ENCODE data around the gene MAGI2. TPM values are rescaled to one million over a fixed set of nuclear protein-coding genes. Genes with fewer than 3 reads are reported as not detected.

The MAGI2 gene
- total RNA-seq, 1 donor from 2014 or later = 0.38 TPM

DNA sequence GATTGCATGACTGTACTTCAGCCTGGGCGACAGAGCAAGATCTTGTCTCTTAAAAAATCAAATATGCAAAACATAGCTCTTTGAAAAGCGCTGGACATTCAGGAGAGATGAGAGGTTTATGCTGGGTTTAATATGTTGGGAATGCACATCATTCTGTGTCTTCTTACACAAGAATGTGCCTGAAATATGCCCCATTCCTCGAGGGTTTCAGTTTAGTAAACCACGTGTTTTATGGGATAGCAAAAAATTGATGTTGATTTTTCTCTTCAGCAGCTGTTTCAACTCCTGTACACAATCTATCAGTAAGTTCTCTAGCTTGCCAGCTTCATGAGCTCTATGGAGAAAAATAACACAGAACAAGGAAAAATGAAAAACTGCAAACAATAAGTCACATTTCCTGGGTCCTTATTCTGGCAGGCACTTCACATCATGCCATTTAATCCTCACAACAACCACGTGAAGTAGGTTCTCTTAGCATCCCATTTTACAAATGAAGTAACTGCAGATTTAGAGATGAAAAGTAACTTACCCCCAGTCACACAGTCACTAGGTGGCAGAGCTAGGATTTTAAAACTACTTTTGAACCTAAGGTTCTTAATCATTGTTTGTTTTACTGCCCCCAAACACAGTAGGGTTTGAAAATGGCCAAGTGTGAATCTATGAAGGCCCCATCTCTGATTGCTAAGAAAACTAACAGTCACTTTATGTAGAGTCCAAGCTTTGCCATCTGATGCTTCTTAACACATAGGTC, 1231.3 kb downstream of the MAGI2 start:
- Mint-ChIP-seq H3K9me3 (no peaks in the 10 kb centered on the region), H3K27me3 (peaks cover 7% of the 10 kb centered on the region), H3K36me3 (ENCODE audit: low read depth) (no peaks in the 10 kb centered on the region), H3K4me3 (no peak overlapping the region), H3K4me1 (no peaks in the 10 kb centered on the region), H3K27ac (no peak overlapping the region)
- DNase-seq (no peak), ATAC-seq (ENCODE audit: low read depth) (no peak)
- TF ChIP-seq, protein P1, sequence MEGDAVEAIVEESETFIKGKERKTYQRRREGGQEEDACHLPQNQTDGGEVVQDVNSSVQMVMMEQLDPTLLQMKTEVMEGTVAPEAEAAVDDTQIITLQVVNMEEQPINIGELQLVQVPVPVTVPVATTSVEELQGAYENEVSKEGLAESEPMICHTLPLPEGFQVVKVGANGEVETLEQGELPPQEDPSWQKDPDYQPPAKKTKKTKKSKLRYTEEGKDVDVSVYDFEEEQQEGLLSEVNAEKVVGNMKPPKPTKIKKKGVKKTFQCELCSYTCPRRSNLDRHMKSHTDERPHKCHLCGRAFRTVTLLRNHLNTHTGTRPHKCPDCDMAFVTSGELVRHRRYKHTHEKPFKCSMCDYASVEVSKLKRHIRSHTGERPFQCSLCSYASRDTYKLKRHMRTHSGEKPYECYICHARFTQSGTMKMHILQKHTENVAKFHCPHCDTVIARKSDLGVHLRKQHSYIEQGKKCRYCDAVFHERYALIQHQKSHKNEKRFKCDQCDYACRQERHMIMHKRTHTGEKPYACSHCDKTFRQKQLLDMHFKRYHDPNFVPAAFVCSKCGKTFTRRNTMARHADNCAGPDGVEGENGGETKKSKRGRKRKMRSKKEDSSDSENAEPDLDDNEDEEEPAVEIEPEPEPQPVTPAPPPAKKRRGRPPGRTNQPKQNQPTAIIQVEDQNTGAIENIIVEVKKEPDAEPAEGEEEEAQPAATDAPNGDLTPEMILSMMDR (IDR thresholded peaks at IDR 0.05) = no peak
- ChIA-PET POLR2A (no interaction called here), CTCF (no interaction called here)
- intact Hi-C loops (cut with micrococcal nuclease) = no loop called here

DNA sequence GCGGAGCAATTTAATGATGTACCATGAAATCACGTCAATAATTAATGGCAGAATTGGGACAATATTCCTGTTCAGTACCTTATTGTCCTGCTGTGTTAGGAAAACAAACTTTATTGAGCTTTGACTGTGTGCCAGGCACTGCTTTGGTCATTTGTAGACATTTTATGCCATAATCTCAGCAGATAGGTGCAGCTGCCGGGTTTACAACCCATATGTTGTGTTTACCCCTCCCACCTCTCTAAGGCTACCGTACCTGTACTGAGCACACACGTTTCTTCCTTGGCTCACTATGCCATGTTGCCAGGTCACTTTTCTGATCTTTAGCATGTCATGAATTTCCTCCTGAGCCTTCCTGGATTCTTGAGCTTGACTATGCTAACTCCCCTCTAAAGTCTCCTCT, 1232.7 kb downstream of the MAGI2 start:
- no peak for ATAC-seq (ENCODE audit: low read depth)
- no peak overlapping the region for H3K4me3 Mint-ChIP-seq
- ChIA-PET POLR2A (no interaction called here), CTCF (no interaction called here)
- H3K27ac Mint-ChIP-seq = no peak overlapping the region
- TF ChIP-seq, protein P1 (IDR thresholded peaks at IDR 0.05) = no peak
- H3K9me3 Mint-ChIP-seq = no peaks in the 10 kb centered on the region
- no peak for DNase-seq
- peaks cover 3% of the 10 kb centered on the region for H3K27me3 Mint-ChIP-seq
- intact Hi-C loops (cut with micrococcal nuclease) = no loop called here
- no peaks in the 10 kb centered on the region for H3K4me1 Mint-ChIP-seq
- no peaks in the 10 kb centered on the region for H3K36me3 Mint-ChIP-seq (ENCODE audit: low read depth)

DNA sequence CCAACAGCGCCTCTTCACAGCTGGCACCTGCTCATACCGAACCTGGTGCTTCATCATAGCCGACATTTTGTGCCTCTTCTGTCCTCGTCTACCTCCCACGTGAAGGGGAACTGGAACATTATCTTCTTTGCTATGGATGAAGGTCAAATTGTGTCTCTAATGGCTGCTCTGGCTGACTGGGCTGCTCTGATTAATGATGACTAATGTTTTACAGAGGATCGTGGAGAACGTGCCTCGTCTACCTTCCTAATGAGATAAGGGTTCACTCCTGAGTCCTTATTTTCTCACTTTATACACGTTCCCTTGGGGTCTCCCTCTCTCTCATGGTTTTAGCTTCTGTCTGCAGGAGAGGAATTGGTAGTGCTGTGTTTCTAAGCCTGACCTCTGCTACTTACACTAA, 1234.6 kb downstream of the MAGI2 start:
- intact Hi-C loops (cut with micrococcal nuclease) = no loop called here
- H3K27me3 Mint-ChIP-seq = peaks cover 6% of the 10 kb centered on the region
- no peak overlapping the region for H3K27ac Mint-ChIP-seq
- no peak overlapping the region for H3K4me3 Mint-ChIP-seq
- POLR2A ChIA-PET = no interaction called here
- no peaks in the 10 kb centered on the region for H3K36me3 Mint-ChIP-seq (ENCODE audit: low read depth)
- ATAC-seq (ENCODE audit: low read depth) (no peak), DNase-seq (no peak)
- CTCF ChIA-PET = no interaction called here
- TF ChIP-seq, protein P1 (IDR thresholded peaks at IDR 0.05) = no peak
- no peaks in the 10 kb centered on the region for H3K4me1 Mint-ChIP-seq
- no peaks in the 10 kb centered on the region for H3K9me3 Mint-ChIP-seq

DNA sequence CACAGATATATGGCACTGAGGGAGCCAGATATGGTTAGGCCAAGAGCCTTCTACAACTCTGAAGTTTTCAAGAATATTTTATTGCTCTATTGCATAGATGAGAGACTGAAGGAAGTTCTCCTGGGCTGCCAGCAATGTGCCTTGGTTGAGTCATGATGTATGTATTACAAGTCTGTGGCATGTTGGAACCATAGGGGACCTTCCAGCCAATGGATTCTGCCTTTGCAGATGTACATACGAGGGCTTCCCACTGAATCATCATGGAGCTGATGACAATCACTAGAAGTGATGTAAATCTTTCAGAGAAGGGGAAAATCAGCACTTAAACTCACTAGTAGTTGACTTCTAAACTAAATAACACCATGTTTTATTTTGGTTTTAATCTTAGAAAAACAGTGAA, 1235.4 kb downstream of the MAGI2 start:
- intact Hi-C loops (cut with micrococcal nuclease) = no loop called here
- no peaks in the 10 kb centered on the region for H3K9me3 Mint-ChIP-seq

DNA sequence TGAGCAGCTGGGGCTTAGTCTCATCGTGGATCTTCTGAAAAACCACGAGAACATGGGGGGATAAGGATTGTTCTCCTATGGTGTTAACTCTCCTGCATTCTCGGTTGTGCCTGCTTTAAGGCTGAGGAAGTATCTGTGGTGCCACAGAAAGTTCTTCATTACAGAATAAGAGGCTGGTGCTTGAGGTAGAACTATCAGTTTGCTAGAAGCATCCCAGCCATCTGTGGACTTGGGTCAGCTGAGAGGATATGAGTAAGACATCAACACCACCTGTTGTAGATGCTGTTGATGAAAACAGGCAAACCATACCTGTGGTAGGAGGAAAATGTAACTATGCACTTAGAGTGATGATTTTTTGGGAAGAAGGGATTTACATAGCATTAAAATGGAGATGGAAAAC, 1238.3 kb downstream of the MAGI2 start:
- Mint-ChIP-seq H3K27ac (no peak overlapping the region), H3K4me1 (no peaks in the 10 kb centered on the region), H3K36me3 (ENCODE audit: low read depth) (no peaks in the 10 kb centered on the region), H3K4me3 (no peak overlapping the region), H3K9me3 (no peaks in the 10 kb centered on the region), H3K27me3 (peaks cover 5% of the 10 kb centered on the region)
- CTCF ChIA-PET = no interaction called here
- TF ChIP-seq, protein P1 (IDR thresholded peaks at IDR 0.05) = no peak
- POLR2A ChIA-PET = no interaction called here
- intact Hi-C loops (cut with micrococcal nuclease) = no loop called here
- no peak for ATAC-seq (ENCODE audit: low read depth)
- DNase-seq = no peak

More for the DNA sequence above, 1235.4 kb downstream of the MAGI2 start:
- no peak for ATAC-seq (ENCODE audit: low read depth)
- Mint-ChIP-seq H3K27ac (no peak overlapping the region), H3K36me3 (ENCODE audit: low read depth) (no peaks in the 10 kb centered on the region), H3K4me1 (no peaks in the 10 kb centered on the region), H3K4me3 (no peak overlapping the region), H3K27me3 (peaks cover 6% of the 10 kb centered on the region)
- CTCF ChIA-PET = no interaction called here
- TF ChIP-seq, protein P1 (IDR thresholded peaks at IDR 0.05) = no peak
- DNase-seq = no peak
- POLR2A ChIA-PET = no interaction called here

Data from activated B cell treated with CpG ODN at 0.5 μM for 24 hours (primary cell).